ENCODE data around the gene ARRB2.
A peak's percentile ranks its signal among the peaks of the same experiment; 100 is the strongest.

ARRB2 gene

DNA sequence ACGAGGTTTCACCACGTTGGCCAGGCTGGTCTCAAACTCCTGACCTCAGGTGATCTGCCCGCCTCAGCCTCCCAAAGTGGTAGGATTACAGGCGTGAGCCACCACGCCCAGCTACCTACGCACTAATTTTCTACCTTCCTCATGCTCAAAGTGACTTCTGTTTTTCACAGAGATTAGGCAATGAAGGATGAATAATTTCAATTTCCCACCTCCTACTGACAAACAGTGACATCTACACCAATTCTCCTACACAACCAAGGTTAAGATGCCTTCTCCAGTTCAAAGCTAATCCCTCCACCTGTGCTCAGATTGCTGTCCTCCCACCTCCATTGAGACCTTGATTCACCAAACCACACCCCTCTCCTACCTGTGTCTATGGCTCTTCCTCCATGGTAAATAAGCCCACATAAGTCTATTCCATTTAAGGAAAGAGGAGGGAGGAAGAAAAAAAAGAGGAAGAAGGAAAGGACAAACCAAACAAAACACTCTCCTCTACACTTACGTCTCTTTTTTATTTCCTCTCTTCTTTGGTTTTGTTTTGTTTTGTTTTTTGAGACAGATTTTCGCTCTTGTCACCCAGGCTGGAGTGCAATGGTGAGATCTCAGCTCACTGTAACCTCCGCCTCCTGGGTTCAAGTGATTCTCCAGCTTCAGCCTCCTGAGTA lies 15.3 kb downstream of the ARRB2 start:
- H3K4me1 ChIP-seq (ENCODE audit: control insufficient read depth, insufficient read depth, low read length), result no peaks in the 10 kb centered on the region
- H3K27me3 ChIP-seq (ENCODE audit: control insufficient read depth, insufficient read depth, low read length), result no peaks in the 10 kb centered on the region
- no peaks in the 10 kb centered on the region for H3K9me3 ChIP-seq (ENCODE audit: control insufficient read depth, insufficient read depth, low read length)
- no peak overlapping the region for H3K27ac ChIP-seq (ENCODE audit: low read depth, low read length)
- H3K4me3 ChIP-seq (ENCODE audit: low read depth, low read length), result no peak overlapping the region
- peaks cover under 1% of the 10 kb centered on the region for H3K36me3 ChIP-seq (ENCODE audit: control insufficient read depth, insufficient read depth, low read length)
- H3K9ac ChIP-seq (ENCODE audit: low read depth, low read length), result no peak overlapping the region

DNA sequence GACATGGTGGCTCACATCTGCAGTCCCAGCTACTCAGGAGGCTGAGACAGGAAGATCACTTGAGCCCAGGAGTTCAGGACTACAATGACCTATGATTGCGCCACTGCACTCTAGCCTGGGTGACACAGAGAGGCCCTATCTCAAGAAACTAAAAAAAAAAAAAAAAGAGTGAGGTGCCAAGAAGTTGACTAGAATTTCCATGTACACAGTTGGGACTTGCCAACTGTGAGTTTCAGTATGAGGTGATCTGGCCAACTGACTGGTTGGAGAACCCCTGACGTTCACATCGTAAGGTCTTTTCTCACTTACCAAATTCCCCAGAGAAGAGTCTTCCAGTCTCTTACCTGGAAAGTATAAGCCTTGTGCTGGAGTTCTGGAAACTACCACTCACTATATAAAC lies 17.7 kb downstream of the ARRB2 start:
- H3K9me3 ChIP-seq (ENCODE audit: control insufficient read depth, insufficient read depth, low read length), result no peaks in the 10 kb centered on the region
- H3K36me3 ChIP-seq (ENCODE audit: control insufficient read depth, insufficient read depth, low read length), result no peaks in the 10 kb centered on the region
- no peaks in the 10 kb centered on the region for H3K4me1 ChIP-seq (ENCODE audit: control insufficient read depth, insufficient read depth, low read length)
- H3K4me3 ChIP-seq (ENCODE audit: low read depth, low read length), result no peak overlapping the region
- no peaks in the 10 kb centered on the region for H3K27me3 ChIP-seq (ENCODE audit: control insufficient read depth, insufficient read depth, low read length)
- no peak overlapping the region for H3K27ac ChIP-seq (ENCODE audit: low read depth, low read length)
- H3K9ac ChIP-seq (ENCODE audit: low read depth, low read length), result no peak overlapping the region

DNA sequence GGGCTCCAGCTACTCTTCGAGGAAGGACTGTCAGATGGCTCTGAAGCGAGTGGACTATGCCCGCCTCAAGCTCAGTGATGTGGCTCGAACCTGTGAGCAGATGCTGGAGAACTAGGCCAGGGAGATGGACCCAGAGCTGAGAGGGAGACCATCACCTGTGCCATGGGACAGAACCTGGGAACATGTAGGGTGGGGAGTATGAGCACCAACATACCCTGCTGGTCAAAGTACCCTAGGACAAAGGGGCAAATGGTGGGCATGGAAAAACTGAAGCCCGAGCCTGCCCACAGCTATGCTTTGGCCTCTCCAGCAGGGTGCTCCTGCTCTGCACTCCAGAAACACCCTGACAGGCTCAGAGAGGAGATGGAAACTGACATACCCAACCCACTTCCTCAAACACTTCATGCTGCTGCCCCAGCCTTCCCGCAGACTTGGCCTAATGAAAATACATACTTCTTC lies 22.7 kb downstream of the ARRB2 start:
- peaks cover 32% of the 10 kb centered on the region for H3K27me3 ChIP-seq (ENCODE audit: control insufficient read depth, insufficient read depth, low read length)
- no peaks in the 10 kb centered on the region for H3K36me3 ChIP-seq (ENCODE audit: control insufficient read depth, insufficient read depth, low read length)
- no peaks in the 10 kb centered on the region for H3K9me3 ChIP-seq (ENCODE audit: control insufficient read depth, insufficient read depth, low read length)
- no peak overlapping the region for H3K4me3 ChIP-seq (ENCODE audit: low read depth, low read length)
- H3K4me1 ChIP-seq (ENCODE audit: control insufficient read depth, insufficient read depth, low read length), result peaks cover under 1% of the 10 kb centered on the region; the same call in 1 of the 2 replicates
- no peak overlapping the region for H3K27ac ChIP-seq (ENCODE audit: low read depth, low read length)
- H3K9ac ChIP-seq (ENCODE audit: low read depth, low read length), result no peak overlapping the region

DNA sequence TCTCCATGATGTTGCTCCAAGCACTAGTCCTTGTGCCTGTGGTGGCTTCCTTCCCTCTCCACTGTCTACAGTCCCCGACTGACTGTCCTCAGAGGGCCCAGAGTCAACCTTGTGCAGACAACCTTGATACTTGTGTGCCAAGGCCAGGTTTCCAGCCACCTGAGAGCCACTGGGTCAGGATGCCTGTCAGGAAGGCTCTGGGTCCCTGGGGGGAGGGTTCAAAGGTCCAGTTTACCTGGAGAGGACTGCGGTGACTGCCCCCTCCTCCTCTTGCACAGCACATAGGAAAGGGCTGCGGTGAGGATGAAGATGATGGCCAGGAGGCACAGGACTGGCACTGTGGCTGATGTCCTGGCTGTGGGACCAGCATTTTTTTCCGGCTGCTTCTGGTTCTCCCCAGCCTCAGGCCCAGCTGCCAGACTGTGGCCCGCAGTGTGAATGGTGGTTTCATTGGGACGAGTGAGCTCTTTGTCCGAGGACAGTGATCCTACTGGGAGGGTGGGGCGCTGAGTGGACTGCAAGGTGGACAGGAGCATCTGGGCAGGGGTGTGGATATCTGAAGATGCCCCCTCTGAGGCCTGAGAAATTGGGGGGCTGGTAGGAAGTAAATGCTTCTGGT lies 24.5 kb downstream of the ARRB2 start:
- H3K27me3 ChIP-seq (ENCODE audit: control insufficient read depth, insufficient read depth, low read length), result peaks cover 51% of the 10 kb centered on the region
- no peak overlapping the region for H3K4me3 ChIP-seq (ENCODE audit: low read depth, low read length)
- no peak overlapping the region for H3K27ac ChIP-seq (ENCODE audit: low read depth, low read length)
- H3K9me3 ChIP-seq (ENCODE audit: control insufficient read depth, insufficient read depth, low read length), result no peaks in the 10 kb centered on the region
- no peak overlapping the region for H3K9ac ChIP-seq (ENCODE audit: low read depth, low read length)
- no peaks in the 10 kb centered on the region for H3K36me3 ChIP-seq (ENCODE audit: control insufficient read depth, insufficient read depth, low read length)
- peaks cover 5% of the 10 kb centered on the region; the same call in 1 of the 2 replicates for H3K4me1 ChIP-seq (ENCODE audit: control insufficient read depth, insufficient read depth, low read length)

DNA sequence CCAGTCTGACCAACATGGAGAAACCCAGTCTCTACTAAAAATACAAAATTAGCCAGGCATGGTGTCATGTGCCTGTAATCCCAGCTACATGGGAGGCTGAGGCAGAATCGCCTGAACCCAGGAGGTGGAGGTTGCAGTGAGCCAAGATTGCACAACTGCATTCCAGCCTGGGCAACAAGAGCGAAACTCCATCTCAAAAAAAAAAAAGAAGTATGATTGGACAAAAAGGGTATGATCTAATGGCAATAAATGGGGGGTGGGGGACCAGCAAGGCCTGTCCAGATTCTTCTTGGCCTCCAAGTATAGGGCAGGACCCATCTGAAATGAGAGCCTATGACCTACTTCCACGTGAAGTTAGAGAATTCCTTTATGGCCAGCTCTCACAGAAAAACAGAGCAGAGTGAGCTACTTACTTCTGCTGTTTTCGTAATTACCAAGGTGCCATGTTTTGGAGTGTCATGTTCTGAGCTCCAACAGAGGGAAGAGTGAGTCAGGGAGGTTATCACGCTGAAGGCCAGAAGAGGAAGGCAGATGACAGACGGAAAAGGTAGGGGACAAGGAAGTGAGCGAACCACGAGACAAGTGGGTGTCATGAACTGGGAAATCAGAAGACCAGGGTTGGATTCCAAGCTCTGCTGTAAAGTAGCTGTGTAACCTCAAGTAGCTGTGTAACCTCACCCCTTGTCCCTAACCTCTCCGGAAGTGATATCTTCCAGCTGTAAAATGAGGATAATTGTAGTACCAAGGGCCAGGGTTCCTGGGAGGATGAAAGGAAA lies 25.6 kb downstream of the ARRB2 start:
- no peak overlapping the region for H3K9ac ChIP-seq (ENCODE audit: low read depth, low read length)
- no peaks in the 10 kb centered on the region for H3K9me3 ChIP-seq (ENCODE audit: control insufficient read depth, insufficient read depth, low read length)
- peaks cover 5% of the 10 kb centered on the region; the same call in 1 of the 2 replicates for H3K4me1 ChIP-seq (ENCODE audit: control insufficient read depth, insufficient read depth, low read length)
- H3K27me3 ChIP-seq (ENCODE audit: control insufficient read depth, insufficient read depth, low read length), result peaks cover 62% of the 10 kb centered on the region
- H3K36me3 ChIP-seq (ENCODE audit: control insufficient read depth, insufficient read depth, low read length), result no peaks in the 10 kb centered on the region
- no peak overlapping the region for H3K27ac ChIP-seq (ENCODE audit: low read depth, low read length)
- H3K4me3 ChIP-seq (ENCODE audit: low read depth, low read length), result no peak overlapping the region

DNA sequence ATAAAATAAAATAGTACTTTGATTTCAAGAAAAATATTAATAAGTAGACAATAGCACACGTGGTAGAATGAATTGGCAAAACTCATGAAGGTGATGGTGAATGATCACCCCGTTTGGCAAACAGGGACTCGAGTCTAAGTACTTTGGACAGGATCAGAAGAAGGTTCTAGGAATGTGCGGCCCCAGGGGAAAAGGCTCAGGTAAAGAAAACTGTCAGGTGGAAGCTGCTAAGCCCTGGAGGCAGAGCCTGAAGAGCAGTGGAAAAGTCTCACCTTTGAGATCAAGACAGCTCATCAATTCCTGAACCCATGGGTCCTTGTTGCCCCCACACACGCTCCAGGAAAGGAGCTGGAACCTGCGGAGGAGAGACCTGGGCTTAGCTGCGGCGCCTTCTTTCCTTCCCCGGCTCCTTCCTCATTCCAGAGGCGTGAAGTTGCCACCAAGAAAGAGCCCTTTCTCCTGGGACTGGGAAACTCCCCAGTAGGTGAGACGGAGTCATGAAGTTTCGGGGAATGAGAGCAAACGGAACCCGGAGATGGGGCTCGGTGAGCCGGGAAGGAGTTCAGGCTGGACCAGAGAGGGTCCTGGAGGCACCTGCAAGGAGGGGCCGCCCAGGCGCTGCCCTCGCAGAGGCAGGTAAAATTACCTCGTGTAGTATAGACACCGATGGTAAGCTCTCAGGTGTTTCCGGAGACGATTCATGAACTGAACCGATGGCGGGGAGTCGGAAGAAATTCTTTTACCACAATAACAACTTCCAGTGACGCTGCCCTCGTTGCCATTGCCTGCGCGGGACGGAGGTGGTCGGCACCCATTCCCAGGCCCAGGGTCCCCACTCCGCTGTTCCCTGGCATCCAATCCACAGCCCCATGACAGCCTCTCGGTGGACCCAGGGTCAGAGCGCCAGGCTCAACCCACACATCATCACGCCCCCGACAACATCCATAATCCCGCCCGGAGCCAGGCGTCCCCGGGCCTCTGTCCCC lies 28.0 kb downstream of the ARRB2 start:
- H3K9ac ChIP-seq (ENCODE audit: low read depth, low read length), result no peak overlapping the region
- H3K4me1 ChIP-seq (ENCODE audit: control insufficient read depth, insufficient read depth, low read length), result peaks cover 5% of the 10 kb centered on the region; the same call in 1 of the 2 replicates
- H3K27ac ChIP-seq (ENCODE audit: low read depth, low read length), result no peak overlapping the region

DNA sequence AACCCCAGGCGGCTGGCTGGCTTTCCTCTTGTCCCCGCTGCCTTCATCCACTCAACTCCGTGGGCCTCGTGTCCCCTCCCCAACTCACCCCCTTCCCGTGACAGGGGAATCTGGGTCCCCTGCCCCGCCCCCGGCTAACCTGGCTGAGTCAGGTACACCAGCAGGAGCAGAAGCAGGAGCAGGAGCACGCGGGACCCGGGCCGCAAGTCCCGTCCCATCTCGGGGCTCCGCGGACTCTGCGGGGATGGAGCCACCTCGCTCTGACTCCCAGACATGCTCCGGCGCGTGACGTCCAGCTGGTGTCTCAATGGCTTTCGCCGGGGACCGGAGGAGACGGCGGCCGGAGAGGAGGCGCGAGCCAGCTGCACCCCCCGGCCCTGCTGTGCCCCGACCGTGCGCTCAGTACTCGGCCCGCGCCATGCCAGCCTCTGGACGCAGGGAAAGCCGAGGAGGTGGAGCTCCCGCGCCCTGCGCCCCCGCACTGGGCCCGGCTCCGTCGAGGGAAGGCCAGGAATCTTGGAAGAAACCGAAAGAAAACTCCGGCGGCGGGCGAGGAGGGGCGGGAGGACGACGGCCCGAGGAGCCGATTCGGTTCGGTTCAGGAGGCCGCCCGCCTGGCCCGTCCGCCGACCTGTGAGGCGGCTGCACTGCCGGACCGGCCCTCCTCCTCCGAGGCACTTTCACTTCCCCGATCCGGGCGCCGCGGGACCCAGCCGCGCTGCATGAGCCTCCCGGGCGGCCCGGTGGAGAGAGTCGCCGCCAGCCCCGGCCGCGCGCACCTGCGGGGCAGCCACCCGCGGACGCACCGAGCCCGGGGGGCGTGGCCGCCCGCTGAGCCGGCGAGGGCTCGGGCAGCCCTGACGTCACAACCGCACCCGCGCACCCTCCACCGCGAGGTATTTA lies 28.9 kb downstream of the ARRB2 start, which contains the start of the genes CXCL16 and ZMYND15:
CXCL16 (minus strand) TSS at position 807 of the 903 bp plus-strand sequence; CDS start at position 218, 589 bp downstream.
ZMYND15 (plus strand) TSS at position 712 of the 903 bp plus-strand sequence. CDS start 716 bp downstream, outside the sequence.
- Histone ChIP-seq H3K9ac (ENCODE audit: low read depth, low read length) (peak within 1 kb of the TSS; percentile 36; the same call in 1 of the 2 replicates), H3K9me3 (ENCODE audit: control insufficient read depth, insufficient read depth, low read length) (no peaks in the 10 kb centered on the region), H3K27me3 (ENCODE audit: control insufficient read depth, insufficient read depth, low read length) (peaks cover 87% of the 10 kb centered on the region), H3K4me1 (ENCODE audit: control insufficient read depth, insufficient read depth, low read length) (peaks cover 5% of the 10 kb centered on the region; the same call in 1 of the 2 replicates), H3K36me3 (ENCODE audit: control insufficient read depth, insufficient read depth, low read length) (no peaks in the 10 kb centered on the region), H3K27ac (ENCODE audit: low read depth, low read length) (no peak within 1 kb of the TSS), H3K4me3 (ENCODE audit: low read depth, low read length) (peak within 1 kb of the TSS; percentile 70)

More for the DNA sequence above, 28.0 kb downstream of the ARRB2 start:
- peak overlapping the region; percentile 70 for H3K4me3 ChIP-seq (ENCODE audit: low read depth, low read length)
- H3K36me3 ChIP-seq (ENCODE audit: control insufficient read depth, insufficient read depth, low read length), result no peaks in the 10 kb centered on the region
- peaks cover 81% of the 10 kb centered on the region for H3K27me3 ChIP-seq (ENCODE audit: control insufficient read depth, insufficient read depth, low read length)
- no peaks in the 10 kb centered on the region for H3K9me3 ChIP-seq (ENCODE audit: control insufficient read depth, insufficient read depth, low read length)

DNA sequence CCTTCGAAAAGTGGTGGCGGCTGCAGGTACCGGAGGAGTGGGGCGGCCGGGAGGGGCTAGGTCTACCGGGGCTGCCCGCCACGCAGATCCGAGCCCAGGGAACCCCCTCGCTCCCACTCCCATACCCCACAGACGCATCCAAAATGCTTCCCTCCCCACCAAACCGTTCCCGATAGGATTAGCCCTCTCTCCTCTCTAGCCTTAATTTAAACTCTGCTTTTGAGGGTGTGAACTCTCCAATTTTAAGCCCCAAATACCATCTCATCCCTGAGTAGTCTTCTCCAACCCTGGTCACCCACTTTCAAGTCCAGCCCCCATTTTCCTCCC lies 29.6 kb downstream of the ARRB2 start:
- H3K9me3 ChIP-seq (ENCODE audit: control insufficient read depth, insufficient read depth, low read length), result no peaks in the 10 kb centered on the region
- H3K36me3 ChIP-seq (ENCODE audit: control insufficient read depth, insufficient read depth, low read length), result no peaks in the 10 kb centered on the region
- peak overlapping the region; percentile 70; the same call in 1 of the 2 replicates for H3K4me3 ChIP-seq (ENCODE audit: low read depth, low read length)
- peaks cover 87% of the 10 kb centered on the region for H3K27me3 ChIP-seq (ENCODE audit: control insufficient read depth, insufficient read depth, low read length)
- no peak overlapping the region for H3K9ac ChIP-seq (ENCODE audit: low read depth, low read length)
- H3K4me1 ChIP-seq (ENCODE audit: control insufficient read depth, insufficient read depth, low read length), result peaks cover 5% of the 10 kb centered on the region; the same call in 1 of the 2 replicates
- H3K27ac ChIP-seq (ENCODE audit: low read depth, low read length), result no peak overlapping the region

DNA sequence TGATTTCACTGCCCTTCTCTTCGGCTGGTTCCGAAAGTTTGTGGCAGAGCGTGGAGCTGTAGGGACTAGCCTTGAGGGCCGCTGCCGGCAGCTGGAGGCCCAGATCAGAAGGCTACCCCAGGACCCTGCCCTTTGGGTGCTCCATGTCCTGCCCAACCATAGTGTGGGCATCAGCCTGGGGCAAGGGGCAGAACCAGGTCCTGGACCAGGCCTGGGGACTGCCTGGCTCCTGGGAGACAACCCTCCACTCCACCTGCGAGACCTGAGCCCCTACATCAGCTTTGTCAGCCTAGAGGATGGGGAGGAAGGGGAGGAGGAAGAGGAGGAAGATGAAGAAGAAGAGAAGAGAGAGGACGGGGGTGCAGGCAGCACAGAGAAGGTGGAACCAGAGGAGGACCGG lies 30.2 kb downstream of the ARRB2 start:
- Histone ChIP-seq H3K36me3 (ENCODE audit: control insufficient read depth, insufficient read depth, low read length) (no peaks in the 10 kb centered on the region), H3K27ac (ENCODE audit: low read depth, low read length) (no peak overlapping the region), H3K4me3 (ENCODE audit: low read depth, low read length) (no peak overlapping the region), H3K9me3 (ENCODE audit: control insufficient read depth, insufficient read depth, low read length) (no peaks in the 10 kb centered on the region), H3K4me1 (ENCODE audit: control insufficient read depth, insufficient read depth, low read length) (peaks cover 5% of the 10 kb centered on the region; the same call in 1 of the 2 replicates), H3K27me3 (ENCODE audit: control insufficient read depth, insufficient read depth, low read length) (peaks cover 86% of the 10 kb centered on the region), H3K9ac (ENCODE audit: low read depth, low read length) (no peak overlapping the region)

Measured in HUES48 (cell line).